Measurements from ENCODE around the gene RAPSN.

DNA sequence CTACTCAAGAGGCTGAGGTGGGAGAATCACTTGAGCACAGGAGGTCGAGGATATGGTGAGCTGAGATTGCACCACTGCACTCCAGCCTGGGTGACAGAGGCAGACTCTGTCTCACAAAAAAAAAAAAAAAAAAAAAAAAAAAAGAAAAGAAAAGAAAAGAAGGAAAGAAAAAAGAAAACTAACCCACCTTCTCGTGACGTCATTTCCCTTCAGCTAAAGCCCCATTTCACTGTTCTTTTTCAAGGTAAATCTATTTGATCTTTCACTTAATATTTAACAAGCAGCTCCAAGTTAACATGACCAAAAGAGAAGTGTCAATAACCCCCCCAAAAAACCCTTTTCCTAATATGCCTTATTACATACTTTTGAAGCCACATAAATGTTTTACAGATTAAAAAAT, 5.1 kb downstream of the RAPSN start:
- TF ChIP-seq, protein P1, sequence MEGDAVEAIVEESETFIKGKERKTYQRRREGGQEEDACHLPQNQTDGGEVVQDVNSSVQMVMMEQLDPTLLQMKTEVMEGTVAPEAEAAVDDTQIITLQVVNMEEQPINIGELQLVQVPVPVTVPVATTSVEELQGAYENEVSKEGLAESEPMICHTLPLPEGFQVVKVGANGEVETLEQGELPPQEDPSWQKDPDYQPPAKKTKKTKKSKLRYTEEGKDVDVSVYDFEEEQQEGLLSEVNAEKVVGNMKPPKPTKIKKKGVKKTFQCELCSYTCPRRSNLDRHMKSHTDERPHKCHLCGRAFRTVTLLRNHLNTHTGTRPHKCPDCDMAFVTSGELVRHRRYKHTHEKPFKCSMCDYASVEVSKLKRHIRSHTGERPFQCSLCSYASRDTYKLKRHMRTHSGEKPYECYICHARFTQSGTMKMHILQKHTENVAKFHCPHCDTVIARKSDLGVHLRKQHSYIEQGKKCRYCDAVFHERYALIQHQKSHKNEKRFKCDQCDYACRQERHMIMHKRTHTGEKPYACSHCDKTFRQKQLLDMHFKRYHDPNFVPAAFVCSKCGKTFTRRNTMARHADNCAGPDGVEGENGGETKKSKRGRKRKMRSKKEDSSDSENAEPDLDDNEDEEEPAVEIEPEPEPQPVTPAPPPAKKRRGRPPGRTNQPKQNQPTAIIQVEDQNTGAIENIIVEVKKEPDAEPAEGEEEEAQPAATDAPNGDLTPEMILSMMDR (IDR thresholded peaks at IDR 0.05), result no peak
- TF ChIP-seq EZH2phosphoT487 (IDR thresholded peaks at IDR 0.05), result no peak
- no peak for TF ChIP-seq EZH2 (IDR thresholded peaks at IDR 0.05)

All from neural progenitor cell (in vitro differentiated cells).